HG03442 (cell line): ENCODE measurements around the gene TRIM25.

Experiments
- ATAC-seq: cut with Tn5 transposase; IDR thresholded peaks from one replicate; pipeline ENCODE4 v1.9.1; 2021; ENCODE audit warnings: mild to moderate bottlenecking, moderate library complexity; ENCODE audit not compliant: unreplicated experiment

TRIM25 gene

GRCh38 chr17:56870081-56870651 is 43.7 kb downstream of the TRIM25 start:
- ATAC-seq = peak; percentile 65

- ATAC-seq = no peak
Measured at GRCh38 chr17:56868716-56869115, 45.1 kb downstream of the TRIM25 start.

GRCh38 chr17:56867948-56868376 is 45.9 kb downstream of the TRIM25 start:
- no peak for ATAC-seq

GRCh38 chr17:56866496-56866895 is 47.4 kb downstream of the TRIM25 start:
- ATAC-seq = no peak

- ATAC-seq = no peak
Measured at GRCh38 chr17:56866076-56866475, 47.8 kb downstream of the TRIM25 start.

GRCh38 chr17:56863974-56864373 is 49.9 kb downstream of the TRIM25 start:
- no peak for ATAC-seq

- ATAC-seq = no peak
Measured at GRCh38 chr17:56861899-56862298, 52.0 kb downstream of the TRIM25 start.

- no peak for ATAC-seq
Measured at GRCh38 chr17:56851008-56851407, 62.8 kb downstream of the TRIM25 start.

- ATAC-seq = no peak
Measured at GRCh38 chr17:56850591-56850990, 63.3 kb downstream of the TRIM25 start.

- no peak for ATAC-seq
Measured at GRCh38 chr17:56849131-56849530, 64.7 kb downstream of the TRIM25 start.

GRCh38 chr17:56847106-56847505 is 66.7 kb downstream of the TRIM25 start:
- ATAC-seq = no peak

GRCh38 chr17:56845934-56846333 is 67.9 kb downstream of the TRIM25 start:
- ATAC-seq = no peak

- ATAC-seq = no peak
Measured at GRCh38 chr17:56842577-56842976, 71.3 kb downstream of the TRIM25 start.

GRCh38 chr17:56838687-56839086 is 75.2 kb downstream of the TRIM25 start:
- ATAC-seq = no peak
